Natural killer cell treated with Interleukin-12 subunit alpha and Interleukin-12 subunit beta and Interleukin-15 and Interleukin-18, amount 100 ng/mL, for 72 hours (primary cell): ENCODE results near the gene AP5Z1. TPM values are rescaled to one million over a fixed set of nuclear protein-coding genes. Genes with fewer than 3 reads are reported as not detected.
A peak's percentile ranks its signal among the peaks of the same experiment; 100 is the strongest.

Experiments used
- ATAC-seq, 2 donors: fragments of 150-1000 bp; cut with Tn5 transposase in 1 of 2; sonication (Bioruptor Pico), chemical (Tn5 transposase) in 1 of 2; 2 replicates each; pipeline ENCODE4 v1.10.0; 2021
- DNase-seq: peaks from one replicate; pipeline ENCODE4 v3.0.0; 2022; ENCODE audit warnings: low spot score
- H3K27ac Mint-ChIP-seq, 2 donors: 1 replicate in 1 of 2; 2 replicates in 1 of 2; pipeline ENCODE4 v1.8.0; 2022; ENCODE audit warnings: mixed read lengths in 2 of 2, mild to moderate bottlenecking in 1 of 2, moderate library complexity in 1 of 2
- H3K27me3 Mint-ChIP-seq, 2 donors: 1 replicate in 1 of 2; 2 replicates in 1 of 2; pipeline ENCODE4 v1.8.0; 2022; ENCODE audit warnings: mixed read lengths in 2 of 2
- H3K36me3 Mint-ChIP-seq: one replicate; pipeline ENCODE4 v1.8.0; 2022; ENCODE audit warnings: mixed read lengths
- H3K4me1 Mint-ChIP-seq, 2 donors: 1 replicate in 1 of 2; 2 replicates in 1 of 2; pipeline ENCODE4 v1.8.0; 2022; ENCODE audit warnings: low read depth in 2 of 2, mixed read lengths in 2 of 2, mild to moderate bottlenecking in 1 of 2
- H3K4me3 Mint-ChIP-seq: one replicate; pipeline ENCODE4 v1.8.0; 2022; ENCODE audit warnings: mixed read lengths
- H3K9me3 Mint-ChIP-seq: 2 replicates; pipeline ENCODE4 v1.8.0; 2022; ENCODE audit warnings: mixed read lengths
- total RNA-seq, 2 donors: library from RNA; stranded (reverse); gene quantifications; one replicate each; pipeline ENCODE4 v1.2.3, GENCODE V29; 2022

Gene AP5Z1
- total RNA-seq, 2 donors from 2014 or later, result 87.3 to 99.4 TPM

DNA sequence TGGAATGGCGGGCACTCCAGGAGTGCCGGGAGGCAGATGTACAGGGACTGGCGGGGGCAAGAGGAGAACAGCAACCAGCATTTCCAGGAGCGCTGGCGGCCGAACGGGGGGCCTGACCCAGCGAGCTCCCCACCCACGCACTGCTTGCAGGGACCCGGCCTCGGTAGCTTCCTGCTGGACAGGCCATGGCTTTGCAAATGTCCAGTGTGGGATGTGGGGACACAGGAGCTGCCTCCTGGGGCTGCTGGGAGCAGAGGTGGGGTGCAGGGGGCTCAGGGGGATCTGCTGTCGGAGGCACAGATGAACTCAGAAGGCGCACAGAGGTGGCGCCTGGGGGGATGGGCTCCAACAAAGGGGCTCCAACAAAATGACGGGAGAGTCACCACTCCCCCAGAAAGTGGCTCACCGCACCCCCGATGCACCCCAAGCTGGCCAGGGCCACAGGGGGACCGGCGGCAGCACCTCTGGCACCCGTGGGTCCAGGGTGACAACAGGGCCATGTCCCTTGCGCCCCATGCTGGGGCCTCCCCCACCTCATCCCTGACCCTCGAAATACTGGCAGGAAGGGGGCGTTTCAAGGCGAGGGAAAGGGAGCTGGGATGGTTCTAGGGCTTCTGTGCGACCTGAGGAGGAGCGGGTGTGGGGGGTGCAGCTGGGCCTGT is 41.1 kb downstream of the AP5Z1 start:
- Mint-ChIP-seq H3K4me3 (no peak overlapping the region), H3K27ac (no peak overlapping the region), H3K9me3 (no peaks in the 10 kb centered on the region), H3K36me3 (no peaks in the 10 kb centered on the region), H3K4me1 (peaks cover 0 to 9% of the 10 kb centered on the region in 2 donors), H3K27me3 (peaks cover 14 to 20% of the 10 kb centered on the region in 2 donors)
- DNase-seq (no peak), ATAC-seq (no peak)

- Mint-ChIP-seq H3K27ac (no peak overlapping the region), H3K4me3 (no peak overlapping the region), H3K4me1 (peaks cover 0 to 9% of the 10 kb centered on the region in 2 donors), H3K36me3 (no peaks in the 10 kb centered on the region), H3K9me3 (no peaks in the 10 kb centered on the region), H3K27me3 (peaks cover 13 to 20% of the 10 kb centered on the region in 2 donors)
- DNase-seq (no peak), ATAC-seq (no peak)
Observed at GRCh38 chr7:4817178-4817901, 41.9 kb downstream of the AP5Z1 start.

GRCh38 chr7:4818000-4818794 is 42.8 kb downstream of the AP5Z1 start:
- Mint-ChIP-seq H3K27me3 (peaks cover 5 to 14% of the 10 kb centered on the region in 2 donors), H3K4me1 (peaks cover 0 to 11% of the 10 kb centered on the region in 2 donors), H3K4me3 (no peak overlapping the region), H3K27ac (no peak overlapping the region), H3K9me3 (no peaks in the 10 kb centered on the region), H3K36me3 (no peaks in the 10 kb centered on the region)
- ATAC-seq (no peak), DNase-seq (no peak)

GRCh38 chr7:4819560-4820404 is 44.4 kb downstream of the AP5Z1 start:
- no peaks in the 10 kb centered on the region for H3K36me3 Mint-ChIP-seq
- no peak overlapping the region for H3K4me3 Mint-ChIP-seq
- DNase-seq (no peak), ATAC-seq (no peak)
- H3K4me1 Mint-ChIP-seq, result peaks cover 0 to 4% of the 10 kb centered on the region in 2 donors
- H3K27ac Mint-ChIP-seq, result no peak overlapping the region
- H3K9me3 Mint-ChIP-seq, result no peaks in the 10 kb centered on the region
- H3K27me3 Mint-ChIP-seq, result peaks cover 0 to 1% of the 10 kb centered on the region in 2 donors

DNA sequence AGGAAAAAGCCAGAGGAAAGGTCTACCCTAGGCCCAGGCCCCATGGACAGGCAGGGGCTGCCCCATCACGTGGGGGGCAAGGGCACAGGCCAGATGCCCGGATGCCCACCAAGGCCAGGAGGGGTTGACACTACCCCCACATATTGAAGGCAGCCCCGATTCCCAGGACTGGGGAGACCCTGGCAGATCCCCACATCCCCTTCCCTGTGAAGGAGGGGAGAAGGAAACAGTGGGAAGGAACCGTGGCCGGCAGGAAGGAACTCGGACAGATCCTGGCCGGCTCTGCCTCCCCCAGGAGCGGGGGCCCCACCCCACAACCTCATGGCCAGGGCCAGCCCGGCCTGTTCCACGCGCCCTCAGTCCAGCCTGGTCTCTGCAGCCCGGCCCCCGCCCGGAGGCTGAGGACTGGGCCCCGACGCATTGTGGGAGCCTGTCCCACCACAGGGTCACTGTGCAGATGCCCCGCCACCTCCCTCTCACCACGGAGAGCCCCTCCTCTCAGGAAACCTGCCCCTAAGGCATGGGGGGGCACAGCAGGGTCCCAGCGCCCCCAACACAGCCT is 45.1 kb downstream of the AP5Z1 start:
- DNase-seq (no peak), ATAC-seq (no peak)
- H3K27ac Mint-ChIP-seq, result no peak overlapping the region
- no peak overlapping the region for H3K4me3 Mint-ChIP-seq
- H3K4me1 Mint-ChIP-seq, result peaks cover 0 to 5% of the 10 kb centered on the region in 2 donors
- H3K27me3 Mint-ChIP-seq, result peaks cover 2 to 5% of the 10 kb centered on the region in 2 donors
- no peaks in the 10 kb centered on the region for H3K36me3 Mint-ChIP-seq
- no peaks in the 10 kb centered on the region for H3K9me3 Mint-ChIP-seq

DNA sequence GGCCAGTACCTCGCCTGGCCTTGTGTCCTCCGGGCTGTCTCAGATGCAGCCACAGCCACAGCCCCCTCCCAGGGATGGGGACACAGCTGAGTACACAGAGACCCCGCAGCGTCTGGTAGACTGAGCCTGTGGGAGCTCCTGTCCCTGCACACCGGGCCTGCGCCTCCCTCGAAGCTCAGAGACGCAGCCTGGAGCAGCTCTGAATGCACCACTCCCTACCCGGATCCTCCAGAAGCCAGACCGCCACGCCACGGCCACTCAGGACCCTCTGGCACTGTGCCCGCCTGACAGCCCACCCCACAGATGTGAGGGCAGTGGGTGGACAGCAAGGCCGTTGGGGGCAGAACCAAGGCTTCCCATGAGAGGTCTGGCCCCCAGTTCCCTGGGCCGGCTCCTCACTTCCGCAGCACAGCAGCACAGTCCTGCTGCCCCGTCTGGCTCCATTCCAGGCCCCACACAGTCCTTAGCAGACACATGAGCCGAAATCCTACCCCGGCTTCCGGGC is 45.6 kb downstream of the AP5Z1 start:
- no peaks in the 10 kb centered on the region for H3K9me3 Mint-ChIP-seq
- no peak for ATAC-seq
- H3K4me1 Mint-ChIP-seq, result peaks cover 0 to 5% of the 10 kb centered on the region in 2 donors
- no peak for DNase-seq
- H3K27ac Mint-ChIP-seq, result no peak overlapping the region
- no peaks in the 10 kb centered on the region for H3K36me3 Mint-ChIP-seq
- H3K4me3 Mint-ChIP-seq, result no peak overlapping the region
- peaks cover 2 to 7% of the 10 kb centered on the region in 2 donors for H3K27me3 Mint-ChIP-seq

- Mint-ChIP-seq H3K27ac (no peak overlapping the region), H3K4me3 (no peak overlapping the region), H3K9me3 (no peaks in the 10 kb centered on the region), H3K27me3 (peaks cover 5 to 7% of the 10 kb centered on the region in 2 donors), H3K36me3 (no peaks in the 10 kb centered on the region), H3K4me1 (peaks cover 0 to 5% of the 10 kb centered on the region in 2 donors)
- no peak for DNase-seq
- no peak for ATAC-seq
Observed at GRCh38 chr7:4822677-4823076, 47.3 kb downstream of the AP5Z1 start.

DNA sequence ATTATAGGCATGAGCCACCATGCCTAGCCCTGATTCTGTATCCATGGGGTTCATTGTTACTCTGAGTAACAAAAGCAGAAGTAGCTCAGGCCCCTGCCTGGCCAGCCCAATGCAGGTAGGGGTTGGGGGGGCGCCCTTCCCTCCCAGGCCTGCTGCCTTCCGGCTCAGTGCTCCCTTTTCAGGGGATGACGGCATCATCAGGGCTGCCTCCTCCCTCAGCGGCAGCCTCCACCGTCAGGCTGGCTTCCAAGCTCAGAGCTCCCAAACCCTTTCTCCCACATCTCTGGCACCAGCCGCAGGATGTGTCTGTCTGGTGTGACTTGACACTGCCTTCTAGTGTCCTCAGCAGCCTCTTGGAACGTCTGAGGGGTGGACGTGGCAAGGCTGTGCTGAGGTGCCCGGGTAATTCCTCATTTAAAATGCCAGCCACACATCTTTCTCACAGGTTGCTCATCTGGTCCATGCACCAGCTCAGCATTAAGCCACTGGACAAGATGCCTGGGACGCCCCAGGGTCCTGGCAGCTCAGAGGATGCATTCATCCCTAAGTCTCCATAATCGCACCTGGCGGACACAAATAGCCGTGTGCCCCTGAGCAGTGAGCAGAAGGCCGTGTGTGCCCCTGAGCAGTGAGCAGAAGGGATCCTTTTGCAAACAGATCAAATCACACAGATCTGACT is 48.2 kb downstream of the AP5Z1 start:
- no peak for ATAC-seq
- H3K36me3 Mint-ChIP-seq, result no peaks in the 10 kb centered on the region
- H3K27me3 Mint-ChIP-seq, result peaks cover 5 to 7% of the 10 kb centered on the region in 2 donors
- no peak for DNase-seq
- H3K27ac Mint-ChIP-seq, result no peak overlapping the region
- no peaks in the 10 kb centered on the region for H3K9me3 Mint-ChIP-seq
- no peak overlapping the region for H3K4me3 Mint-ChIP-seq
- peaks cover 0 to 5% of the 10 kb centered on the region in 2 donors for H3K4me1 Mint-ChIP-seq

- Mint-ChIP-seq H3K4me1 (peaks cover 0 to 5% of the 10 kb centered on the region in 2 donors), H3K27ac (no peak overlapping the region), H3K9me3 (no peaks in the 10 kb centered on the region), H3K36me3 (no peaks in the 10 kb centered on the region), H3K4me3 (no peak overlapping the region), H3K27me3 (peaks cover 5 to 7% of the 10 kb centered on the region in 2 donors)
- DNase-seq (no peak), ATAC-seq (no peak)
Observed at GRCh38 chr7:4824120-4824775, 48.8 kb downstream of the AP5Z1 start.

DNA sequence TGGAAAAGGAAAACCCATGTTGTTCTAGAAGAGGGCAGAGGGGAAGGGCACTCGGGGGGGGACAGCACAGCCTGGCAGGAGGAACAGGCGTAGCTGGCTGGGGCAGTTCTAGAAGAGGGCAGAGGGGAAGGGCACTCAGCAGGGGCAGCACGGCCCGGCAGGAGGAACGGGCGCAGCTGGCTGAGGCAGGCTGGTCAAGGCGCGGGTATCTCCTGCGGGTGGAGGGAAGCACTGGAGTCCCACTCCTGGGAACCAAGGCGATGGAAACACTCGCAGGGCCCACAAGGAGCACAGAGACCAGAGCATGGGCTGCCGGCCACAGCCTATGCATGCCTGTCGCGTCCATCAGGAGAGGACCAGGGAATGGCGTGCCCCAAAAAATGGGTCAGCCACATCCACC is 49.7 kb downstream of the AP5Z1 start:
- ATAC-seq, result no peak
- no peak overlapping the region for H3K27ac Mint-ChIP-seq
- H3K27me3 Mint-ChIP-seq, result peaks cover 5 to 7% of the 10 kb centered on the region in 2 donors

DNA sequence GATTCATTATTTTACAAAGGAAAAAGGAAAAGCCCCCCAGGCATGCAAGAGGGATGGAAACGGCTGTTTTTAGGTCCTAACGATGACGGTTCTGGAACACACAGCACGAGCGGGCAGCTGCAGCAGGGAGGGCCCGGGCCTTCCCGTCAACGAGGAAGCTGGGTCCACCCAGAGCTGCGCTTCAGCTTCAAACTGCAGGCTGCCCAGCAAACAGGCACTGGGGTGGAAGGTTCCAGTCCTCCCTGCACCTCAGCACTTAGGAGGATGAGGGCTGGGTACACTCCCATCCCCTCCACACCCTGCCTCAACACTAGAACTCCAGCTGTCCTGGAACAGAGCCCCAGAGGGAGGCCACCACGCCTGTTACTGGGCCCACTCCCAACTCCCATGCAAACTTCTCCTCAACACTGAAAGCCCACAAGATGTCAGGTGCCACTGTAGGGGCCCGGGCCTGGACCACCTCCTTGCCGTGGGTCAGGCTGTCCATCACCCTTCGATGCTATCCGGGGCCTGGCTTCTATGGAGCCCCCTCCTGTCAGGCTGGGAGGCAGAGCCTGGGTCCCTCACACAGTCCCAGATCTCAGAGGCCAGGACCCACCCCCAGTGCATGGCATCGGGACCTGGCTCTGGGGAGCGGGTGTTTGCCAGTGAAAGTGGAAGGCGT is 53.4 kb downstream of the AP5Z1 start:
- ATAC-seq, result peak in 1 of 2 donors; percentile 14
- Mint-ChIP-seq H3K27me3 (peaks cover 5 to 7% of the 10 kb centered on the region in 2 donors), H3K27ac (no peak overlapping the region), H3K36me3 (no peaks in the 10 kb centered on the region), H3K4me3 (no peak overlapping the region), H3K9me3 (no peaks in the 10 kb centered on the region), H3K4me1 (peaks cover 6 to 7% of the 10 kb centered on the region in 2 donors)
- DNase-seq, result no peak

More for the DNA sequence above, 49.7 kb downstream of the AP5Z1 start:
- DNase-seq, result no peak
- no peaks in the 10 kb centered on the region for H3K36me3 Mint-ChIP-seq
- peaks cover 3 to 7% of the 10 kb centered on the region in 2 donors for H3K4me1 Mint-ChIP-seq
- no peak overlapping the region for H3K4me3 Mint-ChIP-seq
- no peaks in the 10 kb centered on the region for H3K9me3 Mint-ChIP-seq
